Measurements from ENCODE around the gene ZC3H14. TPM values are rescaled to one million over a fixed set of nuclear protein-coding genes. Genes with fewer than 3 reads are reported as not detected.

The ZC3H14 gene
- total RNA-seq, 1 experiment from 2014 or later = 90.6 TPM

DNA sequence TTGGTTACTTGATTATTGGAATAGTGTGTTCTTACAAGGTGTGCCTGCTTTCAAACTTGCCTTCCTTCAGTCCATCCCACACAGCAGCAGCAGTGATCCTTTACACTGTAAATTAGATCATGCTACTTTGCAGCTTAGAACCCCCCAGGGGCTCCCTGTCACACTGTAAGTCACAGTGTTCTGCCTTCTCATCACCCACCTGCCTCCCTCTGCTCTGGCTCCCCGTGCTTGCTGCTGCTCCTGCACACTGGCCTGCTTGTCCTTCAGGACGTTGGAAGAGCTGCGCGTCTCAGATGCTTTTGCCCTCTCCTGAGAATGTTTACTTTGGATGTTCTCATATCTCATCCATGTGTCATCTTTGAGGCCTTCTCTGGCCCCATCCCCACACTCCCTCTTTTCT, 27.3 kb downstream of the ZC3H14 start:
- peaks cover 32 to 83% (median 62%) of the 10 kb centered on the region in 3 experiments; a peak in 6 of 7 replicates for H3K36me3 Mint-ChIP-seq (ENCODE audit: insufficient read depth in 1 of 3, low read depth in 3 of 3)
- no peak overlapping the region for H3K23ac ChIP-seq (ENCODE audit: insufficient read length, low read depth, low read length)
- H4K91ac ChIP-seq (ENCODE audit: insufficient read length, low read depth, low read length) = no peak overlapping the region
- H3K4ac ChIP-seq (ENCODE audit: low read depth, low read length) = no peak overlapping the region
- no peak for DNase-seq
- no peaks in the 10 kb centered on the region for H3K27me3 Mint-ChIP-seq (ENCODE audit: low read depth)
- H3K79me1 ChIP-seq (ENCODE audit: insufficient read depth, low read depth, low read length, poor library complexity, severe bottlenecking) = peaks cover 2% of the 10 kb centered on the region
- H3K4me1 Mint-ChIP-seq = no peaks in the 10 kb centered on the region
- TF ChIP-seq, protein P1, sequence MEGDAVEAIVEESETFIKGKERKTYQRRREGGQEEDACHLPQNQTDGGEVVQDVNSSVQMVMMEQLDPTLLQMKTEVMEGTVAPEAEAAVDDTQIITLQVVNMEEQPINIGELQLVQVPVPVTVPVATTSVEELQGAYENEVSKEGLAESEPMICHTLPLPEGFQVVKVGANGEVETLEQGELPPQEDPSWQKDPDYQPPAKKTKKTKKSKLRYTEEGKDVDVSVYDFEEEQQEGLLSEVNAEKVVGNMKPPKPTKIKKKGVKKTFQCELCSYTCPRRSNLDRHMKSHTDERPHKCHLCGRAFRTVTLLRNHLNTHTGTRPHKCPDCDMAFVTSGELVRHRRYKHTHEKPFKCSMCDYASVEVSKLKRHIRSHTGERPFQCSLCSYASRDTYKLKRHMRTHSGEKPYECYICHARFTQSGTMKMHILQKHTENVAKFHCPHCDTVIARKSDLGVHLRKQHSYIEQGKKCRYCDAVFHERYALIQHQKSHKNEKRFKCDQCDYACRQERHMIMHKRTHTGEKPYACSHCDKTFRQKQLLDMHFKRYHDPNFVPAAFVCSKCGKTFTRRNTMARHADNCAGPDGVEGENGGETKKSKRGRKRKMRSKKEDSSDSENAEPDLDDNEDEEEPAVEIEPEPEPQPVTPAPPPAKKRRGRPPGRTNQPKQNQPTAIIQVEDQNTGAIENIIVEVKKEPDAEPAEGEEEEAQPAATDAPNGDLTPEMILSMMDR (conservative IDR thresholded peaks at IDR 0.05) = no peak
- H3K9me3 ChIP-seq (ENCODE audit: control insufficient read depth, low read depth, low read length) = no peaks in the 10 kb centered on the region
- H3K4me1 ChIP-seq (ENCODE audit: insufficient read depth, low read length) = no peaks in the 10 kb centered on the region
- H2BK20ac ChIP-seq (ENCODE audit: low read depth, low read length, poor library complexity, severe bottlenecking) = no peak overlapping the region
- H4K5ac ChIP-seq (ENCODE audit: insufficient read length, low read depth, low read length) = no peak overlapping the region
- no peak overlapping the region for H4K8ac ChIP-seq (replicated peaks; ENCODE audit: insufficient read length, low read depth, low read length)
- H2AK5ac ChIP-seq (ENCODE audit: insufficient read length, low read length) = no peak overlapping the region
- H3K4me2 ChIP-seq (ENCODE audit: insufficient read depth, insufficient read length, low read length) = no peak overlapping the region
- no peak overlapping the region for H2BK12ac ChIP-seq (ENCODE audit: insufficient read length, low read depth, low read length)
- no CpG with 5 or more reads among the region's 4 CpGs for WGBS (ENCODE audit: extremely low coverage, insufficient read length, low lambda C conversion rate)
- no peak overlapping the region for H2BK120ac ChIP-seq (ENCODE audit: low read depth, low read length, poor library complexity, severe bottlenecking)
- H3K23me2 ChIP-seq (ENCODE audit: insufficient read length, low read depth, low read length, poor library complexity, severe bottlenecking) = no peaks in the 10 kb centered on the region
- H3K79me2 ChIP-seq (ENCODE audit: insufficient read depth, low read length) = no peaks in the 10 kb centered on the region
- no peak overlapping the region for H3K4me3 Mint-ChIP-seq
- no peaks in the 10 kb centered on the region for H3K9me3 Mint-ChIP-seq
- H4K20me1 ChIP-seq (ENCODE audit: control insufficient read depth, insufficient read depth, insufficient read length) = no peaks in the 10 kb centered on the region
- no peaks in the 10 kb centered on the region for H3K27me3 ChIP-seq (ENCODE audit: insufficient read depth, low read length)
- H3K14ac ChIP-seq (ENCODE audit: insufficient read depth, low read length) = no peak overlapping the region
- H2AFZ ChIP-seq (ENCODE audit: low read length) = no peak overlapping the region
- H3K27ac ChIP-seq (ENCODE audit: insufficient read length, low read depth, low read length) = no peak overlapping the region
- peak overlapping the region in 2 of 3 experiments; percentile 16 to 33; a peak in 2 of 7 replicates for H3K27ac Mint-ChIP-seq
- no peak overlapping the region for H3K18ac ChIP-seq (ENCODE audit: insufficient read length, low read depth, low read length)
- H2BK15ac ChIP-seq (ENCODE audit: low read depth, low read length) = no peak overlapping the region
- no peak overlapping the region for H2BK5ac ChIP-seq (ENCODE audit: insufficient read length, low read length)
- H3K56ac ChIP-seq (ENCODE audit: insufficient read length, low read depth, low read length) = no peak overlapping the region
- H3T11ph ChIP-seq (ENCODE audit: low read length) = no peak overlapping the region
- no peak overlapping the region for H3K9ac ChIP-seq (ENCODE audit: extremely low read depth, insufficient read length, low read length)
